H1 (cell line): ENCODE data around the gene EPHA8. TPM values are rescaled to one million over a fixed set of nuclear protein-coding genes. Genes with fewer than 3 reads are reported as not detected.

ENCODE experiments used
- CTCF ChIA-PET: fragments of 300-600 bp; sonication (Branson Sonifier 250); formaldehyde crosslinking; loops from one replicate; lab custom pipeline; 2021; ENCODE audit not compliant: partially characterized antibody; lab: Charles Lee
- POLR2A ChIA-PET: fragments of 300-600 bp; sonication (Branson Sonifier 250); formaldehyde crosslinking; loops from one replicate; lab custom pipeline; 2021; ENCODE audit warnings: inconsistent platforms; ENCODE audit not compliant: partially characterized antibody; lab: Charles Lee
- DNase-seq, 2 experiments: peaks; one replicate each; pipeline versions ENCODE4 v3.0.0 to v3.0.0-alpha.2; 2010 to 2022; ENCODE audit warnings: low spot score in 2 of 2, low read depth in 1 of 2, mixed read lengths in 1 of 2
- FAIRE-seq: peaks from 2 replicates; lab custom pipeline; 2011; peaks lifted over from hg19 to GRCh38; lab: Jason Lieb, UNC
- H2AFZ ChIP-seq: 2 replicates; pipeline ENCODE4 v1.8.1; 2012; ENCODE audit warnings: low read length, inconsistent platforms
- H2AK5ac ChIP-seq: 2 replicates; pipeline ENCODE4 v1.6.1; 2013; ENCODE audit warnings: low read depth, low read length
- H2BK120ac ChIP-seq: replicated peaks from 2 replicates; pipeline ENCODE3; 2013; ENCODE audit warnings: low read depth, low read length, inconsistent platforms
- H2BK12ac ChIP-seq: 2 replicates; pipeline ENCODE4 v1.6.1; 2013; ENCODE audit warnings: low read depth, low read length
- H2BK15ac ChIP-seq: 2 replicates; pipeline ENCODE4 v1.6.1; 2013; ENCODE audit warnings: low read length
- H2BK20ac ChIP-seq: 2 replicates; pipeline ENCODE4 v1.6.1; 2013; ENCODE audit warnings: low read length
- H2BK5ac ChIP-seq: 2 replicates; pipeline ENCODE4 v1.6.1; 2013; ENCODE audit warnings: low read depth, low read length
- H3K14ac ChIP-seq: 2 replicates; pipeline ENCODE4 v1.6.1; 2013; ENCODE audit warnings: inconsistent platforms; ENCODE audit not compliant: insufficient read length
- H3K18ac ChIP-seq: 2 replicates; pipeline ENCODE4 v1.6.1; 2013; ENCODE audit warnings: low read length; ENCODE audit errors: extremely low read depth
- H3K23ac ChIP-seq: 2 replicates; pipeline ENCODE4 v1.6.1; 2013; ENCODE audit warnings: inconsistent platforms; ENCODE audit not compliant: insufficient read length
- H3K23me2 ChIP-seq: 2 replicates; pipeline ENCODE4 v1.6.1; 2013; ENCODE audit warnings: low read depth, low read length
- H3K27ac ChIP-seq: 2 replicates; pipeline ENCODE4 v1.6.1; 2011; ENCODE audit warnings: low read depth, low read length, inconsistent platforms
- H3K27me3 ChIP-seq, 4 experiments: replicated peaks in 1 of 4; 1 replicate in 1 of 4; 2 replicates in 3 of 4; pipeline versions ENCODE4 v1.6.1 to v1.8.1; 2011 to 2013; ENCODE audit warnings: low read length in 3 of 4, mild to moderate bottlenecking in 3 of 4, inconsistent platforms in 2 of 4, mixed read lengths in 2 of 4, moderate library complexity in 1 of 4; ENCODE audit not compliant: control insufficient read depth in 3 of 4, insufficient read depth in 3 of 4; ENCODE audit errors: extremely low read depth in 1 of 4
- H3K36me3 ChIP-seq, 4 experiments: 2 replicates each; pipeline versions ENCODE4 v1.6.1 to v1.8.1; 2011 to 2013; ENCODE audit warnings: mild to moderate bottlenecking in 4 of 4, low read length in 3 of 4, moderate library complexity in 2 of 4, control low read depth in 1 of 4, inconsistent platforms in 1 of 4; ENCODE audit not compliant: insufficient read depth in 4 of 4, control insufficient read depth in 2 of 4
- H3K4ac ChIP-seq: replicated peaks from 2 replicates; pipeline ENCODE3; 2013; ENCODE audit warnings: low read length, low read depth, mixed read lengths, inconsistent platforms; ENCODE audit not compliant: insufficient read length
- H3K4me1 ChIP-seq, 4 experiments: replicated peaks in 1 of 4; 1 replicate in 1 of 4; 2 replicates in 3 of 4; pipeline versions ENCODE4 v1.6.1 to v1.8.1; 2011 to 2013; ENCODE audit warnings: low read length in 3 of 4, inconsistent platforms in 2 of 4, mixed read lengths in 1 of 4; ENCODE audit not compliant: insufficient read depth in 4 of 4, control insufficient read depth in 3 of 4
- H3K4me2 ChIP-seq, 2 experiments: 2 replicates each; pipeline versions ENCODE4 v1.6.1 to v1.8.1; 2011 to 2013; ENCODE audit warnings: low read depth in 2 of 2, low read length in 2 of 2, control low read depth in 1 of 2, inconsistent platforms in 1 of 2, mild to moderate bottlenecking in 1 of 2; ENCODE audit not compliant: insufficient read depth in 1 of 2
- H3K4me3 ChIP-seq, 4 experiments: fragments of 200-600, 300-600 bp in 1 of 4; sonication (generic), shearing (Covaris generic), sonication (Bioruptor Twin) in 1 of 4; 2 replicates each; pipeline versions ENCODE4 v1.5.1 to v1.8.1; 2011 to 2016; ENCODE audit warnings: low read length in 4 of 4, low read depth in 3 of 4, control low read depth in 2 of 4, inconsistent platforms in 2 of 4, mild to moderate bottlenecking in 2 of 4, mixed read lengths in 1 of 4, moderate library complexity in 1 of 4; ENCODE audit not compliant: insufficient read depth in 2 of 4; ENCODE audit errors: extremely low read depth in 1 of 4
- H3K56ac ChIP-seq: replicated peaks from 2 replicates; pipeline ENCODE3; 2013; ENCODE audit warnings: low read depth, mild to moderate bottlenecking, mixed read lengths, low read length, inconsistent platforms; ENCODE audit not compliant: insufficient read length
- H3K79me1 ChIP-seq: 2 replicates; pipeline ENCODE4 v1.6.1; 2013; ENCODE audit warnings: low read depth, low read length, control low read depth
- H3K79me2 ChIP-seq, 2 experiments: 2 replicates each; pipeline versions ENCODE4 v1.6.1 to v1.8.1; 2012 to 2013; ENCODE audit warnings: low read length in 2 of 2, mild to moderate bottlenecking in 2 of 2, inconsistent platforms in 1 of 2; ENCODE audit not compliant: insufficient read depth in 2 of 2, control insufficient read depth in 1 of 2
- H3K9ac ChIP-seq, 4 experiments: replicated peaks in 1 of 4; 1 replicate in 1 of 4; 2 replicates in 3 of 4; pipeline versions ENCODE4 v1.6.1 to v1.8.1; 2011 to 2013; ENCODE audit warnings: low read depth in 3 of 4, low read length in 3 of 4, control low read depth in 2 of 4, mild to moderate bottlenecking in 2 of 4, moderate library complexity in 2 of 4, inconsistent platforms in 1 of 4; ENCODE audit errors: extremely low read depth in 1 of 4
- H3K9me3 ChIP-seq, 2 experiments: 2 replicates each; pipeline versions ENCODE4 v1.6.1 to v1.8.1; 2012 to 2013; ENCODE audit warnings: mild to moderate bottlenecking in 2 of 2, moderate library complexity in 2 of 2, control low read depth in 1 of 2, inconsistent platforms in 1 of 2, low read depth in 1 of 2, low read length in 1 of 2, mixed read lengths in 1 of 2; ENCODE audit not compliant: insufficient read depth in 2 of 2
- H4K20me1 ChIP-seq, 2 experiments: replicated peaks in 1 of 2; 2 replicates each; pipeline versions ENCODE3 to v1.8.1; 2011 to 2013; ENCODE audit warnings: inconsistent platforms in 2 of 2, low read length in 2 of 2, mild to moderate bottlenecking in 1 of 2; ENCODE audit not compliant: insufficient read depth in 2 of 2, control insufficient read depth in 1 of 2
- H4K5ac ChIP-seq: 2 replicates; pipeline ENCODE4 v1.6.1; 2013; ENCODE audit warnings: low read length, low read depth, mixed read lengths, inconsistent platforms; ENCODE audit not compliant: insufficient read length
- H4K8ac ChIP-seq: 2 replicates; pipeline ENCODE4 v1.8.0; 2013; ENCODE audit warnings: mild to moderate bottlenecking, moderate library complexity, low read length, inconsistent platforms; ENCODE audit not compliant: insufficient read depth; ENCODE audit errors: extremely low read depth
- H4K91ac ChIP-seq: replicated peaks from 2 replicates; pipeline ENCODE3; 2013; ENCODE audit warnings: low read length, mixed read lengths, inconsistent platforms; ENCODE audit not compliant: insufficient read length
- KDM4A ChIP-seq: IDR thresholded peaks from one replicate; pipeline ENCODE4 v1.7.1; 2012; ENCODE audit warnings: low read depth, mild to moderate bottlenecking, moderate library complexity, low read length, inconsistent platforms; ENCODE audit not compliant: severe bottlenecking
- NANOG ChIP-seq: IDR thresholded peaks from 2 replicates; pipeline ENCODE4 v1.6.1; 2011; ENCODE audit warnings: low read length, low read depth, mild to moderate bottlenecking, inconsistent platforms; ENCODE audit not compliant: insufficient read depth, poor library complexity, severe bottlenecking
- SIRT6 ChIP-seq: IDR thresholded peaks from one replicate; pipeline ENCODE4 v1.7.1; 2012; ENCODE audit warnings: low read length, inconsistent platforms
- YY1 ChIP-seq: IDR thresholded peaks from 2 replicates; pipeline ENCODE4 v1.6.1; 2011; ENCODE audit warnings: low read depth, mild to moderate bottlenecking, low read length
- WGBS, 2 experiments: shearing (Covaris generic) in 1 of 2; methylation state at CpG; one replicate each; pipeline versions ENCODE4 v1.1.6 to v1.1.7; 2013 to 2015; ENCODE audit warnings: low lambda C conversion rate in 2 of 2, mixed read lengths in 2 of 2, inconsistent platforms in 1 of 2, low coverage in 1 of 2, missing lambda C conversion rate in 1 of 2; ENCODE audit not compliant: insufficient replicate concordance in 2 of 2, insufficient coverage in 1 of 2, insufficient read length in 1 of 2; ENCODE audit errors: extremely low coverage in 1 of 2, missing lambda C conversion rate in 1 of 2; 5-methylcytosine and 5-hydroxymethylcytosine counted together
- polyA plus RNA-seq, 7 experiments: library from polyadenylated mRNA; depleted of rRNA in 3 of 7; stranded (reverse) in 5 of 7; unstranded in 2 of 7; fragments of >200 nt in 5 of 7; fragments of 200-250 nt in 2 of 7; gene quantifications; 1 replicate in 5 of 7; 2 replicates in 1 of 7; 4 replicates in 1 of 7; pipeline versions ENCODE4 v1.2.1 to v1.2.3, GENCODE V29; 2011 to 2013; ENCODE audit warnings: missing spikeins in 2 of 7, mixed read lengths in 2 of 7
- total RNA-seq: library from RNA; stranded (reverse); fragmentation: NEBNext Ultra II Directional; extraction: Animal tissue kit (Norgen Biotek cat#: 25700); gene quantifications from 2 replicates; pipeline ENCODE4 v1.2.1, GENCODE V29; 2021

The EPHA8 gene
- total and polyA plus RNA-seq, 2 of the 8 experiments (the other 6 are each of a cell fraction or from before 2014, with no cell fraction given), result 4.0 to 8.4 TPM

- Histone ChIP-seq H3K23me2 (no peaks in the 10 kb centered on the region; the same call in 1 of the 2 replicates), H3K27me3 (no peaks in the 10 kb centered on the region; a peak in 2 of 7 replicates), H3K27ac (no peak overlapping the region), H2BK15ac (peak overlapping the region; percentile 81; the same call in 1 of the 2 replicates), H3K4me1 (peaks cover 0 to 9% (median 4%) of the 10 kb centered on the region in 4 experiments), H4K5ac (no peak overlapping the region), H2BK12ac (no peak overlapping the region), H3K4me3 (no peak overlapping the region), H2BK5ac (no peak overlapping the region), H3K79me1 (no peaks in the 10 kb centered on the region), H4K8ac (no peak overlapping the region), H3K4ac (no peak overlapping the region), H2BK20ac (0 out of 2 replicates have a peak overlapping the region, but pooled peaks have one; percentile 48), H4K91ac (peak overlapping the region; percentile 12), H4K20me1 (peaks cover 0 to 9% of the 10 kb centered on the region in 2 experiments), H3K4me2 (no peak overlapping the region), H2AK5ac (no peak overlapping the region), H3K9me3 (no peaks in the 10 kb centered on the region), H3K56ac (no peak overlapping the region), H2BK120ac (no peak overlapping the region), H3K36me3 (no peaks in the 10 kb centered on the region), H3K23ac (no peak overlapping the region), H3K18ac (no peak overlapping the region), H3K14ac (no peak overlapping the region), H3K9ac (no peak overlapping the region), H2AFZ (no peak overlapping the region), H3K79me2 (no peaks in the 10 kb centered on the region)
- FAIRE-seq (no peak), DNase-seq (no peak)
- 84% methylated on average over 8 of the region's 12 CpGs; no CpG with 5 or more reads in 1 of the 2 experiments for WGBS, 2 experiments
- ChIA-PET POLR2A (interaction anchor here (0.6 kb wide), 1 partner anchor 19 kb away, joined by 3 read pairs; no protein-coding TSS in a partner anchor), CTCF (interaction anchor here (3.4 kb wide), 1 partner anchor 28 kb away, joined by 9 read pairs; no protein-coding TSS in a partner anchor)
- no peak for TF ChIP-seq KDM4A
- no peak for TF ChIP-seq NANOG
- no peak for TF ChIP-seq SIRT6
- no peak for TF ChIP-seq YY1
Observed at GRCh38 chr1:22613951-22614350, 50.7 kb downstream of the EPHA8 start.
